Heart right ventricle (tissue), 16 donors: ENCODE data around the gene NME9. TPM values are rescaled to one million over a fixed set of nuclear protein-coding genes. Genes with fewer than 3 reads are reported as not detected.

ENCODE experiments used
- ATAC-seq, 8 donors: fragments of 200-7000 bp; cut with Tn5 transposase; one replicate each; pipeline ENCODE4 v1.9.1; 2020; ENCODE audit warnings: mild to moderate bottlenecking in 8 of 8, moderate library complexity in 8 of 8, moderate number of reproducible peaks in 1 of 8
- DNase-seq, 2 donors: peaks; one replicate each; pipeline ENCODE4 v3.0.0-alpha.2; 2020
- H3K27ac ChIP-seq, 10 donors: fragments of 200-600 bp; sonication (generic) in 2 of 10; one replicate each; pipeline versions ENCODE4 v1.5.0 to v1.8.0; 2020 to 2022; ENCODE audit warnings: mild to moderate bottlenecking in 3 of 10
- H3K27me3 ChIP-seq, 7 donors: fragments of 200-600 bp; one replicate each; pipeline ENCODE4 v1.8.0; 2021 to 2022; ENCODE audit warnings: mild to moderate bottlenecking in 2 of 7
- H3K36me3 ChIP-seq, 9 donors: fragments of 200-600 bp; sonication (generic) in 1 of 9; one replicate each; pipeline versions ENCODE4 v1.5.0 to v1.8.0; 2020 to 2022; ENCODE audit warnings: mild to moderate bottlenecking in 2 of 9
- H3K4me1 ChIP-seq, 9 donors: fragments of 200-600 bp; sonication (generic) in 1 of 9; one replicate each; pipeline versions ENCODE4 v1.5.0 to v1.8.0; 2020 to 2022; ENCODE audit warnings: mild to moderate bottlenecking in 4 of 9
- H3K4me3 ChIP-seq, 10 donors: fragments of 200-600 bp; sonication (generic) in 2 of 10; one replicate each; pipeline versions ENCODE4 v1.5.0 to v1.8.0; 2020 to 2022; ENCODE audit warnings: mild to moderate bottlenecking in 7 of 10, moderate library complexity in 2 of 10
- H3K9me3 ChIP-seq, 11 donors: fragments of 200-600 bp in 10 of 11; sonication (generic) in 2 of 11; one replicate each; pipeline versions ENCODE4 v1.5.0 to v1.8.0; 2013 to 2022; ENCODE audit warnings: mild to moderate bottlenecking in 2 of 11, control low read depth in 1 of 11, moderate library complexity in 1 of 11
- CTCF ChIP-seq, 9 donors: fragments of 200-600 bp; sonication (generic) in 2 of 9; IDR thresholded peaks; one replicate each; pipeline versions ENCODE4 v1.5.0 to v1.8.0; 2021 to 2022; ENCODE audit warnings: antibody characterized with exemption in 9 of 9, mild to moderate bottlenecking in 5 of 9, moderate library complexity in 1 of 9
- WGBS, 2 donors: extraction: QIAGEN DNeasy Blood & Tissue Kit; methylation state at CpG; one replicate each; pipeline ENCODE4 v1.1.7; 2013; ENCODE audit warnings: inconsistent platforms in 1 of 2; 5-methylcytosine and 5-hydroxymethylcytosine counted together
- intact Hi-C, 10 donors: fragments of 100-400 bp; cut with DNase I; formaldehyde crosslinking; loops; one replicate each; pipeline versions ENCODE4 v1.11.1 to v1.14.2; 2022
- polyA plus RNA-seq, 2 donors: library from polyadenylated mRNA; stranded (reverse); fragments of 200-250 nt; gene quantifications; one replicate each; pipeline ENCODE4 v1.2.3, GENCODE V29; 2013
- total RNA-seq, 10 donors: library from RNA; stranded (reverse); fragmentation: NEBNext Ultra II Directional in 3 of 10; extraction: Animal tissue kit (Norgen Biotek cat#: 25700) in 3 of 10; gene quantifications; one replicate each; pipeline versions ENCODE4 v1.2.1 to v1.2.4, GENCODE V29; 2021 to 2023
- donor health status: Arrhythmogenic right ventricular cardiomyopathy.
- donor health status: ischemic (EF 13 %, LVEDD 7.1; RV severe dilation, severe dysfunction).
- donor health status: healthy with polysubstance abuse.
- donor health status: DM: no; HTN: yes; CAD: no.
- donor health status: DM: no; HTN: no; CAD: no.
- donor health status: ischemic (EF 25% LVEDD 6.9; RV normal size, moderate dysfunction).
- donor health status: ischemic (EF 25% LVEDD 5.7; RV mildly dilated, moderate dysfunction).
- donor health status: healthy.
- donor health status: DM: yes; HTN: yes; CAD: no.
- donor health status: Ischemic cardiomyopathy.
- donor health status: ischemic (EF 35%, LVEDD 5.7; RV mildly dilated, moderate dysfunction).
- donor health status: nonischemic (EF 11% LVEDD 7.7; RV severe dilation, severe dysfunction).
- donor health status: DM: yes; HTN: yes; CAD: no.
- donor health status: PGD.
- donor health status: ischemic (EF 29% LVEDD 5.4; RV normal size, mild dysfunction).
- donor health status: nonischemic (EF 23%, LVEDD 6.1; RV moderate dilation, normal function).

Gene NME9
- total and polyA plus RNA-seq, 12 donors = 0.15 to 0.44 TPM; not detected in 10

GRCh38 chr3:138303474-138303873 lies 26.2 kb downstream of the NME9 start:
- DNase-seq = no peak
- ATAC-seq = no peak
- Histone ChIP-seq H3K36me3 (peaks cover 0 to 11% (median 0%) of the 10 kb centered on the region in 9 donors), H3K27ac (no peak overlapping the region), H3K4me1 (no peaks in the 10 kb centered on the region), H3K4me3 (no peak overlapping the region), H3K9me3 (peaks cover 0 to 12% (median 4%) of the 10 kb centered on the region in 11 donors), H3K27me3 (no peaks in the 10 kb centered on the region)
- intact Hi-C loops = no loop called here
- TF ChIP-seq CTCF (IDR thresholded peaks at IDR 0.05) = no peak
- WGBS, 2 donors = 83 to 88% methylated on average over 6 of the region's 6 CpGs

- Histone ChIP-seq H3K36me3 (peaks cover 0 to 40% (median 14%) of the 10 kb centered on the region in 9 donors), H3K27ac (no peak overlapping the region), H3K9me3 (no peaks in the 10 kb centered on the region), H3K4me3 (no peak overlapping the region), H3K27me3 (no peaks in the 10 kb centered on the region), H3K4me1 (no peaks in the 10 kb centered on the region)
- DNase-seq (no peak), ATAC-seq (no peak)
- 65% methylated on average over 2 of the region's 2 CpGs for WGBS, 2 donors
- intact Hi-C loops = no loop called here
- TF ChIP-seq CTCF (IDR thresholded peaks at IDR 0.05) = no peak
Measured at GRCh38 chr3:138300647-138301046, 29.0 kb downstream of the NME9 start.

GRCh38 chr3:138297876-138298275 lies 31.8 kb downstream of the NME9 start:
- no peaks in the 10 kb centered on the region for H3K9me3 ChIP-seq
- peaks cover 0 to 67% (median 27%) of the 10 kb centered on the region in 9 donors for H3K36me3 ChIP-seq
- intact Hi-C loops = no loop called here
- no peak for DNase-seq
- no peak for ATAC-seq
- no peaks in the 10 kb centered on the region for H3K4me1 ChIP-seq
- no peak overlapping the region for H3K4me3 ChIP-seq
- no peak overlapping the region for H3K27ac ChIP-seq
- H3K27me3 ChIP-seq = no peaks in the 10 kb centered on the region
- no peak for TF ChIP-seq CTCF (IDR thresholded peaks at IDR 0.05)
- 91 to 93% methylated on average over 1 of the region's 1 CpG for WGBS, 2 donors

GRCh38 chr3:138297059-138297607 lies 32.5 kb downstream of the NME9 start:
- Histone ChIP-seq H3K27ac (no peak overlapping the region), H3K27me3 (no peaks in the 10 kb centered on the region), H3K9me3 (no peaks in the 10 kb centered on the region), H3K4me3 (no peak overlapping the region), H3K36me3 (peaks cover 0 to 75% (median 31%) of the 10 kb centered on the region in 9 donors), H3K4me1 (no peaks in the 10 kb centered on the region)
- ATAC-seq (no peak), DNase-seq (no peak)
- TF ChIP-seq CTCF (IDR thresholded peaks at IDR 0.05) = no peak
- 90 to 93% methylated on average over 5 of the region's 5 CpGs for WGBS, 2 donors
- intact Hi-C loops = no loop called here
